K562 (cell line): ENCODE results near the gene GOT1.

Experiments
- BHLHE40 ChIP-seq: IDR thresholded peaks from 2 replicates; pipeline ENCODE4 v1.6.1; 2011; ENCODE audit warnings: low read length, improper control_type of control experiment
- EZH2 ChIP-seq: IDR thresholded peaks from 2 replicates; pipeline ENCODE4 v1.6.1; 2012; ENCODE audit warnings: low read depth, mild to moderate bottlenecking, inconsistent platforms, low read length, borderline replicate concordance
- NR4A1 ChIP-seq, 2 experiments: fragments of 250-450 bp in 1 of 2; fragments of 450-650 bp in 1 of 2; sonication (Bioruptor Pico) in 1 of 2; IDR thresholded peaks; 2 replicates each; pipeline versions ENCODE4 v1.4.0 to v1.6.1; 2016 to 2020; ENCODE audit warnings: mild to moderate bottlenecking in 2 of 2, missing compliant biosample characterization in 1 of 2, missing genetic modification characterization in 1 of 2, moderate library complexity in 1 of 2
- POLR2AphosphoS2 ChIP-seq: IDR thresholded peaks from 2 replicates; pipeline ENCODE4 v1.6.1; 2012; ENCODE audit warnings: low read length, improper control_type of control experiment
- PTRF ChIP-seq: fragments of 450-650 bp; IDR thresholded peaks from 2 replicates; pipeline ENCODE4 v1.6.1; 2016; ENCODE audit warnings: mild to moderate bottlenecking, missing genetic modification characterization, missing compliant biosample characterization

DNA sequence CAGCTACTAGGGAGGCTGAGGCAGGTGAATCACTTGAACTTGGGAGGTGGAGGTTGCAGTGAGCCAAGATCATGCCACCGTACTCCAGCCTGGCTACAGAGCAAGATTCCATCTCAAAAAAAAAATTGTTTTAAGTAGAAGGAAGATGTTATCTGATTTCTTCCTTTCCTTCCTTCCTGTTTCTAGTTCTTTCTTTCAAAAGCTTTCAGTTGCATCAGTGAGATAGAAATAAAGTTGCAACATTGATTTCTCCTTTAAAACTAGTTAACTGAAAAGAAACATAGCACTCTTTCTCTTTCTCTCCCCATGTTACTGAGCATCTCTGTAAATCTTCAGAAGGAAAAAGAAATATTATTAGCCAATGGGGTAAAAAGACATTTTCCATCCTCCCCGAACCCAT lies 63.8 kb downstream of the GOT1 start:
- TF ChIP-seq EZH2 = no peak
- TF ChIP-seq NR4A1 (CRISPR knock-in tag; IDR thresholded peaks at IDR 0.05) = no peak
- no peak for TF ChIP-seq NR4A1 (tag; IDR thresholded peaks at IDR 0.05)
- TF ChIP-seq PTRF = no peak
- no peak for TF ChIP-seq POLR2AphosphoS2
- TF ChIP-seq BHLHE40 = no peak
